HL-60 (cell line): Measurements from ENCODE around the gene GRIN1.

Source experiments
- DNase-seq, 2 experiments: peaks; one replicate each; pipeline ENCODE4 v3.0.0-alpha.2; 2010 to 2020; ENCODE audit warnings: low read depth in 1 of 2, low spot score in 1 of 2
- H3K27ac ChIP-seq: fragments of 250-450 bp; sonication (Bioruptor Pico); replicated peaks from 2 replicates; pipeline ENCODE4 v1.5.1; 2020; ENCODE audit warnings: mild to moderate bottlenecking, moderate library complexity
- H3K27me3 ChIP-seq: fragments of 250-450 bp; sonication (Bioruptor Pico); 2 replicates; pipeline ENCODE4 v1.5.1; 2021; ENCODE audit warnings: mild to moderate bottlenecking, moderate library complexity; ENCODE audit not compliant: insufficient read depth, poor library complexity, severe bottlenecking
- H3K4me3 ChIP-seq: replicated peaks from 2 replicates; pipeline ENCODE4 v1.5.1; 2011; ENCODE audit warnings: mild to moderate bottlenecking, control low read depth, low read length; ENCODE audit not compliant: insufficient read depth
- GABPA ChIP-seq: IDR thresholded peaks from 2 replicates; pipeline ENCODE4 v1.6.1; 2012; ENCODE audit warnings: low read depth
- POLR2AphosphoS5 ChIP-seq: IDR thresholded peaks from 2 replicates; pipeline ENCODE4 v1.6.1; 2012; ENCODE audit warnings: low read depth
- SPI1 ChIP-seq: IDR thresholded peaks from 2 replicates; pipeline ENCODE4 v1.6.1; 2012; ENCODE audit warnings: low read depth, mild to moderate bottlenecking, borderline replicate concordance
- TF ChIP-seq, protein P1 (sequence below): IDR thresholded peaks from 2 replicates; pipeline ENCODE4 v1.6.1; 2012; ENCODE audit warnings: low read depth; ENCODE audit not compliant: insufficient replicate concordance
- TF ChIP-seq, protein P2 (sequence below): IDR thresholded peaks from one replicate; pipeline ENCODE4 v1.5.1; 2011; ENCODE audit warnings: low read length, control low read depth, inconsistent platforms; ENCODE audit not compliant: insufficient read depth

The GRIN1 gene

DNA sequence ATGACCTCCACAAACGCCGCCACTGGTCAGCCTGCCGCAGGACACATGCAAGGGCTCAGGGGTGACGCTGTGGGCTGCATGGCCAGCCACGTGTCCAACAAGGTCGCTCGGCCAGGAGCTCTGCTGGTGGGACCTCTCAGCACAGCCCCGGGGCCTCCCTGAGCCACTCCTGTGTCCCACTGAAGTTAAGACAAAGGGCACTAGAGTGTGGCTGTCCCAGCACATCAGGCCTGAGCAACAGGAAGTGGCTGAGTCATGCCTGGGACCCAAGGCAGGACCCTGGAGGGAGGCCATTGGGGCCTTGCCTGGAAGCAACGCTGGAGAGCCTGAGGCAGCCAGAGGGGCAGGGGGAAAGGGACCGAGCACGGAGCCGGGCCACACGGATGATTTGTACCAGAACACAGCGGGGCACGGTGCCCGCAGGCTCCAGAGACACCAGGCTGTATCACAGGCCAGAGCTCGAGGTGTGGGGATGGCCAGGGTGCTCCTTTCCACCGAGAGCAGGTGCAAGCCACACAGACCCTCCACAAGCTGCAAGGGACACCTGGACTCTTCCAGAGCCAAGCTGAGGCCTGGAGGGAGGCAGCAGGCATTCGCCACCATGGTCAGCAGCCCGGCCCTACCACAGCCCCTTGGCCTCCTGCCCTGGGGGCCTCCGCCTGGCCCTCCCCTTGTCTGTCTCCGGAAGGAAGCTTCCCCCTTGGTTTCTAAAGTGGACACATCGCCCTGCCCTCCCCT is 39.4 kb downstream of the GRIN1 start:
- H3K27me3 ChIP-seq, result no peaks in the 10 kb centered on the region
- no peak for TF ChIP-seq GABPA
- TF ChIP-seq POLR2AphosphoS5, result no peak
- TF ChIP-seq SPI1, result no peak
- TF ChIP-seq, protein P1, sequence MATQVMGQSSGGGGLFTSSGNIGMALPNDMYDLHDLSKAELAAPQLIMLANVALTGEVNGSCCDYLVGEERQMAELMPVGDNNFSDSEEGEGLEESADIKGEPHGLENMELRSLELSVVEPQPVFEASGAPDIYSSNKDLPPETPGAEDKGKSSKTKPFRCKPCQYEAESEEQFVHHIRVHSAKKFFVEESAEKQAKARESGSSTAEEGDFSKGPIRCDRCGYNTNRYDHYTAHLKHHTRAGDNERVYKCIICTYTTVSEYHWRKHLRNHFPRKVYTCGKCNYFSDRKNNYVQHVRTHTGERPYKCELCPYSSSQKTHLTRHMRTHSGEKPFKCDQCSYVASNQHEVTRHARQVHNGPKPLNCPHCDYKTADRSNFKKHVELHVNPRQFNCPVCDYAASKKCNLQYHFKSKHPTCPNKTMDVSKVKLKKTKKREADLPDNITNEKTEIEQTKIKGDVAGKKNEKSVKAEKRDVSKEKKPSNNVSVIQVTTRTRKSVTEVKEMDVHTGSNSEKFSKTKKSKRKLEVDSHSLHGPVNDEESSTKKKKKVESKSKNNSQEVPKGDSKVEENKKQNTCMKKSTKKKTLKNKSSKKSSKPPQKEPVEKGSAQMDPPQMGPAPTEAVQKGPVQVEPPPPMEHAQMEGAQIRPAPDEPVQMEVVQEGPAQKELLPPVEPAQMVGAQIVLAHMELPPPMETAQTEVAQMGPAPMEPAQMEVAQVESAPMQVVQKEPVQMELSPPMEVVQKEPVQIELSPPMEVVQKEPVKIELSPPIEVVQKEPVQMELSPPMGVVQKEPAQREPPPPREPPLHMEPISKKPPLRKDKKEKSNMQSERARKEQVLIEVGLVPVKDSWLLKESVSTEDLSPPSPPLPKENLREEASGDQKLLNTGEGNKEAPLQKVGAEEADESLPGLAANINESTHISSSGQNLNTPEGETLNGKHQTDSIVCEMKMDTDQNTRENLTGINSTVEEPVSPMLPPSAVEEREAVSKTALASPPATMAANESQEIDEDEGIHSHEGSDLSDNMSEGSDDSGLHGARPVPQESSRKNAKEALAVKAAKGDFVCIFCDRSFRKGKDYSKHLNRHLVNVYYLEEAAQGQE, result no peak
- TF ChIP-seq, protein P2, sequence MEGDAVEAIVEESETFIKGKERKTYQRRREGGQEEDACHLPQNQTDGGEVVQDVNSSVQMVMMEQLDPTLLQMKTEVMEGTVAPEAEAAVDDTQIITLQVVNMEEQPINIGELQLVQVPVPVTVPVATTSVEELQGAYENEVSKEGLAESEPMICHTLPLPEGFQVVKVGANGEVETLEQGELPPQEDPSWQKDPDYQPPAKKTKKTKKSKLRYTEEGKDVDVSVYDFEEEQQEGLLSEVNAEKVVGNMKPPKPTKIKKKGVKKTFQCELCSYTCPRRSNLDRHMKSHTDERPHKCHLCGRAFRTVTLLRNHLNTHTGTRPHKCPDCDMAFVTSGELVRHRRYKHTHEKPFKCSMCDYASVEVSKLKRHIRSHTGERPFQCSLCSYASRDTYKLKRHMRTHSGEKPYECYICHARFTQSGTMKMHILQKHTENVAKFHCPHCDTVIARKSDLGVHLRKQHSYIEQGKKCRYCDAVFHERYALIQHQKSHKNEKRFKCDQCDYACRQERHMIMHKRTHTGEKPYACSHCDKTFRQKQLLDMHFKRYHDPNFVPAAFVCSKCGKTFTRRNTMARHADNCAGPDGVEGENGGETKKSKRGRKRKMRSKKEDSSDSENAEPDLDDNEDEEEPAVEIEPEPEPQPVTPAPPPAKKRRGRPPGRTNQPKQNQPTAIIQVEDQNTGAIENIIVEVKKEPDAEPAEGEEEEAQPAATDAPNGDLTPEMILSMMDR, result no peak
- no peak for DNase-seq
- H3K4me3 ChIP-seq, result no peak overlapping the region
- H3K27ac ChIP-seq, result no peak overlapping the region

DNA sequence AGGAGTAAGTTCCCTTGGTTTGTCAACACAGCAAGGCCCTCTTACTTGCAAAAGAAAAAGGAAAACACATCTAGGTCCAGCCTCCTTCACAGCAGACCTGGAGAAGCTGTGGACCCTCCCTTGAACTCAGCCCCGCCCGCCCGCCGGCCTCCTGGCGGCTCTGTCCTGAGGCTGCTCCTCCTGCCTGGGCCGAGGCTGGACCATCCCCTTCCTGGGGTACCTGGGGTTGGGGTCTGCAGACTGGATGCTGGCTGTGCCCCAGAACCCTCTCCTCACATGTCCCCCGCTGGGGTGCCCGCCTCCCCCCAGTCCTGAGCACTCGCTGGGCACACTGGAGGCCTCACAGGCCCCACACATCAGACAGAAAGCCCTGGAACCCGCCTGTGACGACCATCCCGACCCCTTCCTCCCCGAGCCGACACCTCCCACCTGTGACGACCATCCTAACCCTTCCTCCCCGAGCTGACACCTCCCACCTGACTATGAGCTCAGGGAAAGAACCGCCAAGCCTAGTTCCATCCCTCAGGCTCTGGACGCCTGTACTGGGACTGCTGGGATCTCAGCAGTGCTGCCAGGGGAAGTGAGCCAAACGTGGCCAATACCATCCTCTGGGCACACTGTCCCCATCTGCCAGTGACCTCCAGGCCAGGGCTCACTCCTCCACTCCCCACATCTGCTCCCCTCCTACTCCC is 40.1 kb downstream of the GRIN1 start:
- Histone ChIP-seq H3K27ac (no peak overlapping the region), H3K27me3 (no peaks in the 10 kb centered on the region), H3K4me3 (no peak overlapping the region)
- no peak for DNase-seq
- TF ChIP-seq SPI1 (no peak), POLR2AphosphoS5 (no peak), GABPA (no peak)

DNA sequence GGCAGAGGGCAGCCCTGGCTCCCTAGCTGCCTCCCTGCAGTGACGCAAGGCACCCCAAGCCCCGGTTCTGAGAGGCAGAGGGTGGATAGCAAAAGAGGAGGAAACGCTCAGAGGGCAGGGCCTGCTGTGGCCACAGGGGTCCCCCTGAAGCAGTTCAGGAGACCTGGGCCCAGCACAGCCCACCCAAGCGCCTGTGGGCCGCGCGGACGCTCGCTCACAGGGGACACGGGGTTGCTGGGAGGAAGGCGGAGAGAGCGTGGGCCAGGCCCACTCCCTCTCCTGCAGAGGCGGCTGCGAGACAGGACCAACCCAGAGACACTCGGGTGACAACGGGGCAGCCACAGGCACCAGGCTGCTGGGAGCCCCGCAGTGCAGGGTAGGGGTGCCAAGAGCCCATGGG is 40.8 kb downstream of the GRIN1 start:
- Histone ChIP-seq H3K4me3 (no peak overlapping the region), H3K27ac (no peak overlapping the region), H3K27me3 (no peaks in the 10 kb centered on the region)
- DNase-seq, result no peak
- TF ChIP-seq SPI1 (no peak), GABPA (no peak), POLR2AphosphoS5 (no peak)
- TF ChIP-seq, protein P2, result no peak
- TF ChIP-seq, protein P1, result no peak

DNA sequence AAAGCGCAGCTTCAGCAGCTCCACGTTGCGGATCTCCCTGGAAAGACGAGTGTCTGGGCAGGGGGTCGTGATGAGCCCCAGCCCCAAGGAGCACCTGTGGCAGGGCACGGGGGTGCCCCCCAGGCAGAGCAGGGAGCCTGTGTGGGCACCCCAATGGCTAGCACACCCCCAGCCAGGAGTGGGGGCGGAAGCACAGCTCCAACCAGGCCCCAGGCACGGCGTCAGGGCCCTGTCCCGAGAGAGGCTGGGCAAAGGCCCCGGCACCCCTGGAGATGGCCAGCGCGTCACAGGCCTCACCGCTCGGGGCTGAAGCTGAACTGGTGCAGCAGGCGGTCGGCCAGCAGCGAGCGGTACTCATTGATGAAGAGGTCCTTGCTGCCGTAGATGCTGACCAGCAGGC is 41.5 kb downstream of the GRIN1 start:
- no peak for TF ChIP-seq GABPA
- TF ChIP-seq SPI1, result no peak
- TF ChIP-seq POLR2AphosphoS5, result no peak
- TF ChIP-seq, protein P1, result no peak
- TF ChIP-seq, protein P2, result no peak
- no peak overlapping the region for H3K4me3 ChIP-seq
- no peak for DNase-seq
- H3K27ac ChIP-seq, result no peak overlapping the region
- H3K27me3 ChIP-seq, result no peaks in the 10 kb centered on the region
